GM21737 (cell line): Measurements from ENCODE around the gene SMYD5.

ENCODE experiments used
- ATAC-seq: cut with Tn5 transposase; IDR thresholded peaks from one replicate; pipeline ENCODE4 v1.9.1; 2021; ENCODE audit warnings: mild to moderate bottlenecking, moderate library complexity; ENCODE audit not compliant: unreplicated experiment

SMYD5 gene

DNA sequence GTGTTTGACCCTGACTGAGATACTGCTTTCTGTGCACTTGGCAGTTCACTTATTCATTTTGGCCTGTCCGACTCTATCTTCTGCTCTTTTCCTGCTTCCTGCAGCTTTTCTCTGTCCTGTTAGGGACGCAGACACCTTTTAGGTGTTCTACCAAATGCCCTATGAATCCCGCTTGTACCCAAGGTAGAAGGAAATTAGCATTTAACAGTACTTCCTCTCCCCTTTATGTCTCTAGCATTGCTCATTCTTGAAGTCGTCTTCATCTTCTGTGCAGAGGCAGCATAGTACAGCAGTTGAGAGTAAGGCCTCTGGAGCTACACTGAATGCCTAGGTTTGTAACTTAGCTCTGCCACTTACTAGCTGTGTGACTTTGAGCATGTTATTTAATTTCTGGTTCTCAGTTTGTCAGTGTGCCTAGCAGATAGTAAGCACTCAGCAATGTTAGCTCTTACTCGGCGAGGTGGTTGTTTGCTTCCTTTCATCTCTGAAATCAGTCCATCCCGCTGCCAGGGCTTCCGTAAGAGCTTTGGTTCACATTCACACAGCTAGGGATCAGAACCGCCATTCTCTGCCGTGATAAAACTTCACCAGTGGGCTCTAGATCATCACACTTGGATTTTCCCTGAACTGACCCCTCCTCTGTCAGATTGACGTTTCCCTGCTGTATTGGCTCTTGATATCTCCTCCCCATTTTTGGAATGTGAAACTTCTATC lies 21.4 kb downstream of the SMYD5 start:
- ATAC-seq, result no peak

DNA sequence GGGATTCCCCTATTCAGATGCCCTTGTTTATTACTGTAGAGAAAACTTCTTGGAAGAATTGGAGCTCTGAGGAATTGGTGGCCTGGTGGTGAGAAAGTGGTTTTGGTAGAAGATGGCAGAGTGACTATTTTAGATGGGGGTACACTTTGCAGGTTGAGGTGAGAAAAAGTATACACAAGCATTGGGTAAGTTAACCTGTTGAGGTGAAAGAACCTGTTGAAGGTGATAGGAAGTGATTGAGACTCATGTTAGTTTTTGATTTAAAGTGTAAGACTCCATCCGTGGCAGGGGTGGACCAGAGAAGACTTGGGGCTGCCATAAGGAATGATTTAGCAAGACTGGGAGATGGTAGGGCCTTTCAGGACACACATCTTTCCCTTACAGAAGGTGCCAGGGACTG lies 23.1 kb downstream of the SMYD5 start:
- no peak for ATAC-seq

DNA sequence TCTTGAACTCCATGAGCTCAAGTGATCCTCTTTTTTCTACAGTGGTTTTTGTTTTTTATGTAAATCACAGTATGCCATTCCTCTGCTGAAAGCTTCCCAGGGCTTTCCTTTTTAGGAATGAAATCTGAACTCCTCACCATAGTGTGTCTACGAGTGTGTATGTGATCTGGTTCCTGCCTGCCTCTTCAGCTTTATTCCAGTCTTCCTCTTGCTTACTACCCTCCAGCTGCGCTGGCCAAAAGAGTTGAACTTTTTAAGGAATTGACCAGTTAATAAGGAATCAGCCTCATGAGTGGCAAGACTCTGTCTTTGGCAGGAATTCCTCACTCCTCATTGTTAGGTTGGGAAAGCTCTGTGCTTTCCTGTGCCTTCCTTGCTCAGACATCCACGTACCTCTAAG lies 24.1 kb downstream of the SMYD5 start:
- ATAC-seq, result no peak

DNA sequence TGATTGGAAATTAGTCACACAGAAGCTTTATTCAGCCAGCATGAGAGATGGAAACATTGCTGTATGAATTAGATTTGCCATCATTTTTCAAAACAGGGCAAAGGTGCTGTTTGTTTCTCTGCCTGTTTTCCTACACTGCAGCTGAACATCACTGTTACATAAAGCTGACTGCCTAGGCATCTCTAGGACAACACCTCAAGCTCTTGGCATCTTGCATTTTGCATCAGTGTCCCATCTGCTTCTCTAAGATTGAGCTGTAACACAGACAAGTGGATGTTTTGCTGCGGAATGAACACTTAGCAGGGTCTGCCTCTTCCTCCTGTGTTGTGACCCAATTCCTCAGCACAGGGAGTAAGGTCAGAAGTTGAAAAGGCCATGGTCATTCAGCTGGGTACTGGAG lies 24.9 kb downstream of the SMYD5 start:
- no peak for ATAC-seq

DNA sequence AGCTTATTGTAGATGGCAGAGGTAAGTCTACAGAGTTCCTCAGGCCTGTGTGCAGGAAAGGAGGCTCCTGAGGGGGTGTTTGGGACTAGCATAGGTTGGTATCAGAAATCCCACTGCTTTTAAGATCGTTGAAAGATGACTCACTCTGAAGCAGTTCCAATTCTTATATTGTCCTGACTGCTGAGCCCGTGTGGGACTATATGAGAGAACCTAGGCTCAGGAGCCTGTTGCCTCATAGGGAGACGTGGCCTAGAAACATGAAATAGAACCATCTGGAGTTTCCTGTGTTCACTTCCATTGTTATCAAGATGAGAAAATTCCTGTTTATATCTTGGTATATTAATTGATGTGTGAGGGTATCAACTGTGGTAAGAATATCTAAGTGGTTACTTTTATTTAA lies 25.7 kb downstream of the SMYD5 start:
- ATAC-seq, result no peak

DNA sequence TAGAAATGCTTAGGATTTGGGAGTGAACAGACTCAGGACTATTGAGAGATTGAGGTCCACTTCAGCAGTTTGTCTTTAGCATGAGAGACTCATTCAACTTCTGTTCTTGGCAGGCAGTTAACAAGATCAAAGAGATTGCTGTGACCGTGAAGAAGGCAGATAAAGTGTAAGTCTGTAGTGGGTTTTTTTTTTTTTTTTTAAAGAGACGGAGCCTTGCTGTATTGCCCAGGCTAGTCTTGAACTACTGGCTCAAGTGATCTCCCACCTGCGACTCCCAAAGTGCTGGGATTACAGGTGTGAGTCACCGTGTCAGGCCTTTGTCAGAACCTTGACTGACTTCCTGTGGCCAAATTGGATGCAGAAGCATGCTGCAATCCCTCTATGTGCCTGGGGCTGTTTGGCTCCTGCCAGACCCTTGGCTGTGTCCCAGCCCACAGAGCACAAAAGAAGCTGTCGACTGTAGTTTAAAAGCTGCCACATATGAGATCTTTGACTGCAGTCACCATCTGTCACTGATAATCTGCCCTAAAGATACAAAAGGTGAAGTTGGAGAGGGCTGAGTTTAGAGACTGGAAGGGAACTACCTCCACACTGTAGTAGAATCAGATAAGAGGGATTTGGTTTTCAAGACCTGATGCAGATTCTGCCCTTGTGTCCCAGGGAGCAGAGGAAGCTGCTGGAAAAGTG lies 30.0 kb downstream of the SMYD5 start:
- no peak for ATAC-seq

DNA sequence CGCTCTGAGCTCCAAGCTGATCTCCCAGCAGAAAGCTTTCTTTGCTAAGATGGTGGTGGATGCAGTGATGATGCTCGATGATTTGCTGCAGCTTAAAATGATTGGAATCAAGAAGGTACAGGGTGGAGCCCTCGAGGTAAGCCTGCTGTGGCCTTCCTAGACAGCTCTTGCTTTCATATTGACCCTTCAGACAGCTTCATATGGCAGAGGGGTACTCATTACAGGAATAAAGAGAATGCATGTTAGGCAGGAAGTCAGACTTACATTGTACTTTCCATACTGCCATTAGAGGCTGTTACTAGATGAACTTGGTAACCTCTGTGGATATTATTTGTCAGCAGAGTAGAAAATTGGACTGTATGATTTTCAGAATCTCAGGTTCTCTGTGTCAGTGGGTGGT lies 30.5 kb downstream of the SMYD5 start:
- ATAC-seq, result no peak

DNA sequence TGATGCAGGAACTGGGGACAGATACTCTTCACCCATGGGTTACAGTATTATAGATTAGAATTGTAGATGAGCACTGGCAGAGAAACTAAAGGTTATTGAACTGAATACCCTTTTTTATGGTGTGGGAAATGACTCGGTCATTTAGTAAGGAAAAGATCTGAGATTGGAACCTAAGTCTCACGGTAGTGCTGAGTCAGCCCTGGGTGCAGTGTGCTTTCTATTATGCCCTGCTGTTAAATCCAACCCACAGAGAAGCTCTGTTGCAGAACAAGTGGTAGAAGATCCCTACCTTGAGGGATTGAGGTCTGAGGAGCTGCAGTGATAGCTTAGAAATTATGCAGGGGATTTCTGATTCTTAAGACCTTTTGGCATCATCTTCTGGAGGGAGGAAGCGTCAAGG lies 32.8 kb downstream of the SMYD5 start:
- ATAC-seq, result no peak

DNA sequence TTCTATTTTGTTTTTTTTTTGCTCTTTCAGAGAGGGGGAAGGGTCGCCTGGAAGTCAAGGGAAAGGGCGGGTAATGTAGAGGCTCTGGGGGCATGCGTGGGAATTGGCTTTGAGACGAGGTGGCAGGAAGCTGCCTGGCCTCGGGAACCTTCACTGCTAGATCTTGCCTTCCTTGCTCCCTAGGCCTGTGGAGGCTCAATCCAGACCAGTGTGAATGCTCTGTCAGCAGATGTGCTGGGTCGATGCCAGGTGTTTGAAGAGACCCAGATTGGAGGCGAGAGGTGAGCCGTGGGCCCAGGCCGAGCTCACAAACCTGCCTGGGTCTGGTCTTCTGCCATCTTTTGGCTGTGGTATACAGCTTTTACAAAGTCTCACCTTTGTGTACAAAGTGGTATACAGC lies 35.6 kb downstream of the SMYD5 start:
- no peak for ATAC-seq

DNA sequence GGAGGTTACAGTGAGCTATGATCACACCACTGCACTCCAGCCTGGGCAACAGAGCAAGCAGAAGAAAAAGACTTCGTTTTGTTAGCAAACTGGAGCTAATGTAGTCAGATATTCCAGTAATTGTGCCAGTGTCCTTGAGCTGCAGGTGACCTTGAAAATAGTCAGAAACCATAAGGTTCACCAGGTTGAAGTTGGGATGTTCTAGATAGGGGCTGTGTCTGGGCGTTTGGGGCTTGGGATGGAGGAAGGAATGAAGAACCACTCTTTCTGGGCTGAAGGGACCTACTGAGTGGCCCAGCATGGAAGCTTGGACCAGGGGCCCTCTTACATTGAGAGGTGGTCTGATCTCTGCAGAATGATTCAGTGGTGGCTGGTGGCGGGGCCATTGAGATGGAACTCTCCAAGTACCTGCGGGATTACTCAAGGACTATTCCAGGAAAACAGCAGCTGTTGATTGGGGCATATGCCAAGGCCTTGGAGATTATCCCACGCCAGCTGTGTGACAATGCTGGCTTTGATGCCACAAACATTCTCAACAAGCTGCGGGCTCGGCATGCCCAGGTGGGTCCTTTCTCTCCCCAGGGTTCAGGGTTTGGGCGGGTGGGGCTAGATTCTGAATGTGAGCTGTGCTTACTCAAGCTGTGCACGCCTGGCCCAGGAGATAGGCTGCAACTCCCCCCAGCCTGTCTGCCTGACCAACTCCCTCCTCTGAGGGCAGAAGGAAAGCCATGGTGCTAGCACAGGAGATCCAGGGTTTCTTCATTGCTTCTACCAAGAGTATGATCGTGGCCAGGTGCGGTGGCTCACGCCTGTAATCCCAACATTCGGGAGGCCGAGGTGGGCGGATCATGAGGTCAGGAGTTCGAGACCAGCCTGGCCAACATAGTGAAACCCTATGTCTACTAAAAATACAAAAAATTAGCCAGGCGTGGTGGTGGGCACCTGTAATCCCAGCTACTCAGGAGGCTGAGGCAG lies 37.1 kb downstream of the SMYD5 start:
- no peak for ATAC-seq

DNA sequence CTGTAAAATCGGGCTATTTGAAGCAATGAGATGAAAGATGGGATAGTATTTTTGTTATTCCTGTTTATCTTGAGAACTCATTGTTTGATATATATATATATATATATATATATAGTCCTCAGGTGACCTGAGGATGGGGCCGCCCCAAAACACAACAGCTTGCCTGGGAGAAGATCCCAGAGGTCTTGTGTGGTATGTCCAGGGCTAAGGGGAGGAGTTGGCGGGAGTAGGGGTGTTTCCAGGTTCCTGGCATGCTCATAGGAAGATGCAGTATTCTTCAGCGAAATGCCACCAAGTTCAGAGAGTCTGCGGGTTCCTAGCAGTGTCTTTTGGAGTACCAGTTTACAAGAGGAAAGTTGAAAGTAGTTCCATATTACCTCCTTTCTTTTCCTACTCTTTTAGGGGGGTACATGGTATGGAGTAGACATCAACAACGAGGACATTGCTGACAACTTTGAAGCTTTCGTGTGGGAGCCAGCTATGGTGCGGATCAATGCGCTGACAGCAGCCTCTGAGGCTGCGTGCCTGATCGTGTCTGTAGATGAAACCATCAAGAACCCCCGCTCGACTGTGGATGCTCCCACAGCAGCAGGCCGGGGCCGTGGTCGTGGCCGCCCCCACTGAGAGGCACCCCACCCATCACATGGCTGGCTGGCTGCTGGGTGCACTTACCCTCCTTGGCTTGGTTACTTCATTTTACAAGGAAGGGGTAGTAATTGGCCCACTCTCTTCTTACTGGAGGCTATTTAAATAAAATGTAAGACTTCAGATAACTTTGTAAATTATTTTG lies 38.4 kb downstream of the SMYD5 start:
- no peak for ATAC-seq

DNA sequence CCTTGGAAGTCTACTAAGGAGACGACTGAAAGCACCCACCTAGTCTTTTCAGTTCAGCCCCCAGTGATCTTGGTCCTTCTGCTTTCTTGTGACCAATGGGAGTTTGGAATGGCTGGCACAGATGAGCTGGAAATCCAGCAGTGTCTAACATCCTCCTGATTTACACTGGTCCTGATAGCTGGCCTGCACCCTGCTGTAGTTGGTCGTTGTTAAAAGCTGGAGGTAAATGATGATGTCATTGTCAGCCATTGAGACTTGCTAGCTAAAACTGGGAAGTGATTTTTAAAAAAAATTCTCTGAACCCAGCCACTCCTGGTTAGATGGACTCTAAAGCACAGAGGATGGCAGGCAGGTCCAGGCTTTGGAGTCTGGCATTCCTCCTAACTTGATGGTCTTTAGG lies 39.4 kb downstream of the SMYD5 start:
- no peak for ATAC-seq

DNA sequence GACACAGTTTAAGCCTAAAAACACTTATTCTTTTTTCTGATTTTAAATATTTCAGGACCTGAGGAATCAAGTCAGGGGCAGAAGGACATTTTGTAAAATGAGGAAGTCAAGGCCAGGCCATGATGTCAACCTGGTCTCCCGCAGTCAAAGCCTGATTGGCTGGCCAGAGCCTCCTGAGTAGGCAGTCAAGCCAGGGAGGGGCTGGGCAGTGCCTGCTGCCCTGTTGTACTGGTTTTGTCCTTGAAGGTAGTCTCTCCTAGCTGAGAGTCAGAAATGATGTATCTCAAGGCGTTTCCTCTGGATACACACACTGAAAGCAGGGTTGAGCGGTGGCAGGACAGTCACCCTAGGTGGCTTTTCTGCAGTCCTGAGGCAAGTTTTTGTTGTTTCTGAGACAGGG lies 39.9 kb downstream of the SMYD5 start:
- ATAC-seq, result no peak

DNA sequence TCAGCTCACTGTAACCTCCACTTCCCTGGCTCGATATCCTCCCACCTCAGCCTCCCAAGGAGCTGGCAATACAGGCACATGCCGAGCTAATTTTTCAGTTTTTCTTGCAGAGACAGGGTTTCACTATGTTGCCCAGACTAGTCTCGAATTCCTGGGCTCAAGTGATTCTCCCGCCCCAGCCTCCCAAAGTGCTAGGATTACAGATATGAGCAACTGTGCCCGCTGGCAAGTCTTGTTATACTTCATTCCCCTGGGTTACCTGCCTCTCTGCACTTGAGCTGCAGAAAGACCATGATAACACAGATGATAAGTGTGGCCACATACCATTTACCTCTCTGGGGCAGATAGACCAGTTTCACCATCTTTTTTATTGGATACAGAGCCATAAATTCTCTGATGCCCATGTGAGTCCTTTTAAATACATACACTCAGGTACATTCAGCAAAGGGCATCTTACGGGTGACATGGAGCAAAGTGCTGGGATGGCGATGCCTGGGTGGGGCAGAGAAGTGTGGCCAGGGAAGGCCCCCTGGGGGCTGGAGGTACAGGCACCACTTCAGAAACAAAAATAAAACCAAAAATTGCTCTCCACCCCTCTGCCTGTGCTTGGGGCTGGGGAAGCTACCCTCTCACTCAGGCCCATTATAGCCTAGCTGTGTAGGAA lies 40.4 kb downstream of the SMYD5 start:
- ATAC-seq, result no peak

DNA sequence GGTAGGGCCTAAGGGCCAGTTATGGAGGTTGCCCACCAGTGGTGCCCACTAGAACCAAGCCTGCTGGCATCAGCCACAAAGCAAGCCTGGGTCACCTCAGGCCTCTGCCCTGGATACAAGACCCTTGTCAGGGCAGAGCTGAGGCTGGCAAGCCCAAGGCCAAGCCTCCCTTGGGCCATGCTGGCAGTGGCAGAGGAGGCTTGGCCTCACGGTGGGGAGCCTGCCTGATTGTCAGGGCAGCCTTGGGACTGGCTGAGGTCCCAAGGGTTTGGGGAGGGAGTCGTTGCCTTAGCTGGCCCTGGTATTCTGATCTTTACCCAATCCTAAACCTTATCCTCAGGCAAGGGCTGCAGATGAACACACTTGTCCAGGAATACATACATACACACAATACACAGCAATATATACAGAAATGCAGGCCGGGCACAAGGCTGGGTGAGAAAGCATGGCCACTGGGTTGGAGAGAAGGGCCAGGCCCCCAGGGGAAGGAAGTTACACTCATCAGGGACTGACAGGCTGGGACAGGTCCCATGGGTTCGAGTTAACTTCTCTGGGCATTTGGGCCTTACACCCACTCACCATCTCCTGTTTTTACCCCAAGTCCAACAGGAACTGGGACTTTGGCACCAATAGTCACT lies 41.1 kb downstream of the SMYD5 start:
- ATAC-seq, result no peak

DNA sequence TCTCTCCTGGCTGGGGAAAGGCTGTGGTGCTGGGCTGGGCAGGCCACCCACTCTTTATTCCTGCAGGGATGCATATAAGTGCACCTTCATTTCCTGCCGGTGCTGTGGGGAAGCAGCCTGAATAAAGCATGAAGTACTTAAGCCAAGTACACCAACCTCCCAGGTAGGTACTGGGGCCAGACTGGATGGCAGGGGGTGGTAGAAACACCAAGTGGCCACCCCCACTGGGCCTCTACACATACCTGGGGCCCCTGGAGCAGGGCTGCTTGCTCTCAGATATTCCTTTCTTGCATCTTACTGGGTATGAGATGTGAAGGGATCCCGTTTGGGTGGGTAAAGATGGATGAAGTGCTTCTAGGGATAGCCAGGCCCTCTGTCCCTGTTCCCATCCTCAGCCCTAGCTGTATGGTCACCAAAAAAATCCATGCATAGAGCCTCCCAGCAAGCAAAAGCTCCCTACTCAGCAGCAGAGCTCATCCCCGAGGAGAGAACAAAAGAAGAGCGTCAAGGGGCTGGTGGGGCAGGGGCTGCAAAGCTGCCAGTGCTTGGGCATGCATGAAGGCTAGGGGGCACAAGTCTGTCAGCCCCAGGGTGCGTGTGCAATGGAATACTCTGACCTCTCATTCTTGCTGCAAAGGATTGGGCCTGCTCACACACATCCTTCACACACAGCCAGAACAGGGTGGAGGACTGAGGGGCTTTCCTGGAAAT lies 42.0 kb downstream of the SMYD5 start:
- ATAC-seq, result no peak

DNA sequence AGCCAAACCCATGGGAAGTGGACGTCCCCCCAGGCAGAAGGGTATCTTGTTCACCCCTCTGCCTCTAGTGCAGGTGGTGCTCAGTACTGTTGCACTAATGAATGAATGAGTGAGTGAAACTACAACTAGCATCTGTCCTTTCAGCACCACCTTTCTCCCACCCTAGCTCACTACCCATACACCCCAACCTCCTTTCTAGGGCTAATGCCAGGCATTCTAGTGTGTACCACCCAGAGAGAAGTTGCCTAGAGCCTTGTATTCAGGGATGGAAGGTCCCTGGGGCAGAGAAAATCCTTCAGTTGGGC lies 42.5 kb downstream of the SMYD5 start:
- no peak for ATAC-seq

DNA sequence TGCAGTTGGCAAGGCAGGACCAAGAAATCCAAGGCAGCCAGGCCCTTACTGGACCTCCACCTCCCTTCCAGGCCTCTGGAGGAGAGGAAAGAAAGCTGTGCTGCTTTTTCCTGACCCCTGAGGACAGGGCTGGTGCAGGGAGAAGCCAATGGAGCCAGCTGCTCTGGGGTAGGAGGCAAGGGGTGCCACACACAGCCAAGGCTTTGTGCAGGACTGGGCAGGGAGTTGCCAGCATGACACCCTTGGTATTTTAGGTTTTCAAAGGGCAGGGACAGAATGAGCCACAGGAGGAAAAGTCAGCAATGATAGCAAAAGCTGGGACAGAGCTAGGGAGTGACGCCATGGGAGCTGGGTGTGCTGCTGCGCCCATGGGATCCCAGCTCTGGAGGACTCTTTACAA lies 43.0 kb downstream of the SMYD5 start:
- no peak for ATAC-seq

DNA sequence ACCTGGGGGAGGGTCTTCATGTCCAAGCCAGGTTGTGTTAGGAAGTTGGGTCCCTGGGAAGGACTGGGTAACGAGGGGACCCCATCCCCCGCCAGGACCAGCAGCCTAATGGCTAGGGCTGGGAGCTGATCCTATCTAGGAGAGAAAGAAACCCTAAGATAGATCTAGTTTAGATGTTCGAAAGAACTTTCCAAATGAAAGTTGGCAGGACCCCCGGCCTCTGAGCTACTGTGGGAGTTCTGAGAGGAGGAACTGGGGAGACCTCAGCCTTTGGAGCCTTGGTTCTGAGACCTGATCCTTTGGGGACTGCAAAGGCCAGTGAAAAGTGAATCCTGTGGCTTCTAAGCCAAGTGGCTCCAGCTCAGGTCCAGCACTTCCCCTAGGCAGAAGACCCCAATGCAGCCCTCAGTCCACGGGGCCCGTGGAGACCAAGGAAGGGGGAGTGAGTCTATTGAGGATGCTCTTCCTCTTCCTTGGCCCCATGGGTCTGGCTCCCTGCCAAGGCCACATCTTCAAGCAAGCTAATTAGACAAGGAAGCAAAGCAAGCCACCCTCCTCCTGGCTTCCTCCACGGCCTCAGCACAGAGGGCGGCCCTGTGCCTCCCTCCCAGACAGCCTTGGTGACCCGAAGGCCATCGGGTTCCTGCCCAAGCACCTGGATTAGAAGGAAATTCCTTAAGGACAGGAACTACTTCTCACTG lies 43.5 kb downstream of the SMYD5 start:
- ATAC-seq, result no peak
